BJ (cell line): Measurements from ENCODE around the gene RNF121. TPM values are rescaled to one million over a fixed set of nuclear protein-coding genes. Genes with fewer than 3 reads are reported as not detected.

Source experiments
- CTCF ChIA-PET: fragments of 350-600 bp; formaldehyde crosslinking; extraction: SDS; loops from one replicate; lab custom pipeline; 2021; ENCODE audit warnings: antibody characterized with exemption, inconsistent platforms; lab: Yijun Ruan, JAX
- POLR2A ChIA-PET: fragments of 300-600 bp; sonication (Branson Sonifier 250); formaldehyde crosslinking; extraction: SDS; loops from one replicate; lab custom pipeline; 2021; ENCODE audit warnings: antibody characterized with exemption; lab: Charles Lee
- DNase-seq: peaks from one replicate; pipeline ENCODE4 v3.0.0-alpha.2; 2011; ENCODE audit warnings: low read depth
- H3K27me3 ChIP-seq: 2 replicates; pipeline ENCODE4 v1.6.0; 2011; ENCODE audit warnings: low read length; ENCODE audit not compliant: control insufficient read depth, insufficient read depth
- H3K36me3 ChIP-seq: 2 replicates; pipeline ENCODE4 v1.5.1; 2011; ENCODE audit warnings: low read length; ENCODE audit not compliant: control insufficient read depth, insufficient read depth
- H3K4me3 ChIP-seq: 2 replicates; pipeline ENCODE4 v1.5.1; 2011; ENCODE audit warnings: low read depth, mild to moderate bottlenecking, control low read depth, low read length
- polyA plus RNA-seq: library from polyadenylated mRNA; depleted of rRNA; stranded (reverse); fragments of >200 nt; gene quantifications from 2 replicates; pipeline ENCODE4 v1.2.3, GENCODE V29; 2011
- TF ChIP-seq, protein P1 (sequence below): IDR thresholded peaks from 2 replicates; pipeline ENCODE4 v1.5.1; 2011; ENCODE audit warnings: low read depth, mild to moderate bottlenecking, control low read depth, inconsistent platforms, low read length, moderate library complexity; ENCODE audit not compliant: insufficient read depth

Gene RNF121
- polyA plus RNA-seq, 1 experiment: 77.3 TPM

DNA sequence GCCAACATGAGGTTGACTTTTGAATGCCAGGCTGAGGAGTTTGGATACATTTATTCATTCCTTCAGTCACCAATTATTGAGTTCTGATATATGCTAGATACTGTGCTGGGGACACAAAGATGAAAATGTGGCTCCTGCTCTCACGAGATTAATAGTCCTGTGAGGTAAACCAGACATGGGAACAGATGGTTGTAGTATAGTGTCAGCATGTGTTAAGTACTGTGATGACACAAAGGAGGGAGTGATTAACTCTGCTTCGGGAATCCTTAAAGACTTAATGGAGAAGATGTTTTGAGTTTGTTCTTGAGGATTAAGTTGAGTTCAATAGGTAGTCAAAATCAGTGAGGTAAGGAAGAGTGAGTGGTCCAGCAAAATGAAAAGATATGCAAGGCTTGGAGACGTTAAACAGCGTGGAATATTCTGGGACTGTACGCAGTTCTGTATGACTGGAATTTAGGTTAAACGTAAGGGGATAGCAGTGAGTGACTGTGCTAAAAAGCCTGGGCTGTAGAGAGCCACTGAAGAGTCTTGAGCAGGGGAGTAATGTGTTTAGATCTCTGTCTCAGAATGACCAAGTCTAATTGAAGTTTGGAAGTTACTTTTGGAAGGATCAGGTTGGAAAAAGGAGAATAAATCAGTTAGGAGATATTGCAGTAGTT, 11.8 kb downstream of the RNF121 start:
- Histone ChIP-seq H3K27me3 (no peaks in the 10 kb centered on the region), H3K36me3 (no peaks in the 10 kb centered on the region), H3K4me3 (no peak overlapping the region)
- DNase-seq: no peak
- CTCF ChIA-PET: no interaction called here
- POLR2A ChIA-PET: no interaction called here
- TF ChIP-seq, protein P1, sequence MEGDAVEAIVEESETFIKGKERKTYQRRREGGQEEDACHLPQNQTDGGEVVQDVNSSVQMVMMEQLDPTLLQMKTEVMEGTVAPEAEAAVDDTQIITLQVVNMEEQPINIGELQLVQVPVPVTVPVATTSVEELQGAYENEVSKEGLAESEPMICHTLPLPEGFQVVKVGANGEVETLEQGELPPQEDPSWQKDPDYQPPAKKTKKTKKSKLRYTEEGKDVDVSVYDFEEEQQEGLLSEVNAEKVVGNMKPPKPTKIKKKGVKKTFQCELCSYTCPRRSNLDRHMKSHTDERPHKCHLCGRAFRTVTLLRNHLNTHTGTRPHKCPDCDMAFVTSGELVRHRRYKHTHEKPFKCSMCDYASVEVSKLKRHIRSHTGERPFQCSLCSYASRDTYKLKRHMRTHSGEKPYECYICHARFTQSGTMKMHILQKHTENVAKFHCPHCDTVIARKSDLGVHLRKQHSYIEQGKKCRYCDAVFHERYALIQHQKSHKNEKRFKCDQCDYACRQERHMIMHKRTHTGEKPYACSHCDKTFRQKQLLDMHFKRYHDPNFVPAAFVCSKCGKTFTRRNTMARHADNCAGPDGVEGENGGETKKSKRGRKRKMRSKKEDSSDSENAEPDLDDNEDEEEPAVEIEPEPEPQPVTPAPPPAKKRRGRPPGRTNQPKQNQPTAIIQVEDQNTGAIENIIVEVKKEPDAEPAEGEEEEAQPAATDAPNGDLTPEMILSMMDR: no peak

DNA sequence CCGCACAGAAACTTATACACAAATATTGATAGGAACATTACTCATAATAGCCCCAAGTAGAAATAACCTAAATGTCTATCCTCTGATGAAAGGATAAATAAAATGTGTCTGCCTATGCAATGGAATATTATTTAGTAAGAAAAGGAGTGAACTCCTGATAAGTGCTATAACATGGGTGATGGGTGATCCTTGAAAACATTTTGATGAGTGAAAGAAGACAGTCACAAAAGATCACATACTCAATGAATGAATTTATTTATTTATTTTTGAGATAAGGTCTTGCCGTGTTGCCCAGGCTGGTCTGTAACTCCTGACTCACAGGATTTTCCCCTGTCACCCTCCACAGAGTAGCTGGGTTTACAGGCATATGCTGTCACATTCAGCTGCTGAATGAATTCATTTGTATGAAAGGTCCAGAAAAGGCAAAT, 17.3 kb downstream of the RNF121 start:
- POLR2A ChIA-PET: no interaction called here
- TF ChIP-seq, protein P1: no peak
- Histone ChIP-seq H3K27me3 (no peaks in the 10 kb centered on the region), H3K36me3 (no peaks in the 10 kb centered on the region), H3K4me3 (no peak overlapping the region)
- no peak for DNase-seq
- CTCF ChIA-PET: interaction anchor here (0.5 kb wide), 1 partner anchor 54 kb away, joined by 3 read pairs; no protein-coding TSS in a partner anchor

DNA sequence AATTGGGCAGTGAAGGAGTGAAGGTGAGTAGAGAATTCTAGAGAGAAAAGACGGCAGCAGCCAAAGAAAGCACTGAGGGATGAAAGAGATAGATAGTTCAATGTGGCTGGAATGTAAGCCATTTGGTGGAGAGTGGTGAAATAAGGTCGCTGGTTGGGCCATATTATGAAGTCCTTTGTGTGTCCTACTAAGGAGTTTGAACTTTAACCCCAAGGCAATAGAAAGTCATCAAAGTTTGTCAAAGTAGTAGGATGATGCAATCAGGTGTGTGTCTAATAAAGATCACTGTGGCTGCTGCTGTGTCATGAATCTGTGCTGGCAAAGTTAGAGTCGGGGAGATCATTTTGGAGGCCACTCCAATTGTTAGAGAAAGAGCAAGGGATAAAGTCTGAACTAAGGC, 18.7 kb downstream of the RNF121 start:
- Histone ChIP-seq H3K36me3 (no peaks in the 10 kb centered on the region), H3K4me3 (no peak overlapping the region), H3K27me3 (no peaks in the 10 kb centered on the region)
- DNase-seq: no peak
- TF ChIP-seq, protein P1: no peak
- ChIA-PET CTCF (no interaction called here), POLR2A (no interaction called here)

DNA sequence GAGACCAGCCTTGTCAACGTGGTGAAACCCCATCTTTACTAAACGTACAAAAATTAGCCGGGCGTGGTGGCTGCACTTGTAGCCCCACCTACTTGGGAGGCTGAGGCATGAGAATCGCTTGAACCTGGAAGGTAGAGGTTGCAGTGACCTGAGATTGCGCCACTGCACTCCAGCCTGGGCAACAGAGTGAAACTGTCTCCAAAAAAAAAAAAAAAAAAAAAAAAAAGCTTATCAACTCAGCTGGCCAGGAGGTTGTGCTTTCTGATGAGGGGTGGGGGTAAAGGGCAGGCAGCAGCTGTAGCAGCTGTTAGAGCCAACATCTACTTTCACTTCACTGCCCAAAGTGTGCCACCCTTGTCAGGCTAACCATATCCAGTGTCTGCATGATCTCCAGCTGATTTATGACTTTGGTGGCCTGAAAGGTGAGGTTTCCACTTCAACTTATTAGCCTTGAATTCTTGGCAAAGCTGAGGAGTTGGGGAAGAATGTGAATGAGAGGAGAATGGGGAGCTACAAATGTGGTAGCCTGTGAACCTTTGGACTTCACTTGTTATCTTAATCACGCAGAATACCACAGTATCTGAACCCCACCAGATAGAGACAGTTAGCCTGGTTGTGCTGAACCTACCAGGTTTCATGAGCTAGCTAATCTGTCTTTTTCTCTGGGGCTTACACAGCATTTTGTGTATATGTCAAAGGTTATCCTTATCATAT, 19.6 kb downstream of the RNF121 start:
- POLR2A ChIA-PET: no interaction called here
- TF ChIP-seq, protein P1: no peak
- no peaks in the 10 kb centered on the region for H3K27me3 ChIP-seq
- H3K4me3 ChIP-seq: no peak overlapping the region
- DNase-seq: no peak
- H3K36me3 ChIP-seq: no peaks in the 10 kb centered on the region
- CTCF ChIA-PET: interaction anchor here (0.9 kb wide), 1 partner anchor 29 kb away, joined by 3 read pairs; no protein-coding TSS in a partner anchor

DNA sequence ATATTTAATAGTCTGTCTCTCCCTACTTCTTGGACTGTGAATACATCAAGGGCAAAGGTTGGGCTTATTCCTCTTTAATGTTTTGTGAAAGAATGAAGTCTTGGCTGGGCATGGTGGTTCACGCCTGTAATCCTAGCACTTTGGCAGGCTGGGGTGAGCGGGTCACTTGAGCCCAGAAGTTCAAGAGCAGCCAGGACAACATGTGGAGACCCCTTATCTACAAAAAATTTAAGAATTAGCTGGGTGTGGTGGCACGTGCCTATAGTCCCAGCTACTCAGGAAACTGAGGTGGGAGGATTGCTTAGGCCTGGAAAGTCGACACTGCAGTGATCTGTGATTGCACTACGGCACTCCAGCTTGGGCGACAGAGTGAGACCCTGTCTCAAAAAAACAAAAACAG, 20.2 kb downstream of the RNF121 start:
- DNase-seq: no peak
- H3K4me3 ChIP-seq: no peak overlapping the region
- TF ChIP-seq, protein P1: no peak
- POLR2A ChIA-PET: no interaction called here
- no peaks in the 10 kb centered on the region for H3K27me3 ChIP-seq
- no peaks in the 10 kb centered on the region for H3K36me3 ChIP-seq
- CTCF ChIA-PET: no interaction called here
